H9 (cell line): ENCODE results near the gene NHLRC4. TPM values are rescaled to one million over a fixed set of nuclear protein-coding genes. Genes with fewer than 3 reads are reported as not detected.

Experiments used
- DNase-seq: peaks from one replicate; pipeline ENCODE4 v3.0.0-alpha.2; 2017
- H2AFZ ChIP-seq: one replicate; pipeline ENCODE4 v1.6.1; 2013; ENCODE audit warnings: mild to moderate bottlenecking, low read length, control low read depth, moderate library complexity
- H2AK5ac ChIP-seq: 2 replicates; pipeline ENCODE4 v1.6.1; 2013; ENCODE audit warnings: low read length, control low read depth, mixed read lengths; ENCODE audit not compliant: insufficient read length
- H2BK120ac ChIP-seq: one replicate; pipeline ENCODE4 v1.6.1; 2013; ENCODE audit warnings: low read depth, mild to moderate bottlenecking, low read length, control low read depth, inconsistent platforms; ENCODE audit not compliant: poor library complexity, severe bottlenecking
- H2BK12ac ChIP-seq: 2 replicates; pipeline ENCODE4 v1.6.1; 2013; ENCODE audit warnings: low read length, control low read depth, mixed read lengths, low read depth; ENCODE audit not compliant: insufficient read length
- H2BK15ac ChIP-seq: 2 replicates; pipeline ENCODE4 v1.6.1; 2013; ENCODE audit warnings: low read depth, low read length, control low read depth
- H2BK20ac ChIP-seq: one replicate; pipeline ENCODE4 v1.6.1; 2013; ENCODE audit warnings: low read depth, mild to moderate bottlenecking, low read length, control low read depth, inconsistent platforms; ENCODE audit not compliant: poor library complexity, severe bottlenecking
- H2BK5ac ChIP-seq: 2 replicates; pipeline ENCODE4 v1.6.1; 2013; ENCODE audit warnings: low read length, control low read depth, mixed read lengths; ENCODE audit not compliant: insufficient read length
- H3K14ac ChIP-seq: 2 replicates; pipeline ENCODE4 v1.6.1; 2013; ENCODE audit warnings: low read length, control low read depth; ENCODE audit not compliant: insufficient read depth
- H3K18ac ChIP-seq: 2 replicates; pipeline ENCODE4 v1.6.1; 2013; ENCODE audit warnings: low read depth, mild to moderate bottlenecking, mixed read lengths, low read length, control low read depth; ENCODE audit not compliant: insufficient read length
- H3K23ac ChIP-seq: 2 replicates; pipeline ENCODE4 v1.6.1; 2013; ENCODE audit warnings: low read length, control low read depth, mixed read lengths, low read depth; ENCODE audit not compliant: insufficient read length
- H3K23me2 ChIP-seq: 2 replicates; pipeline ENCODE4 v1.6.1; 2013; ENCODE audit warnings: low read depth, mild to moderate bottlenecking, mixed read lengths, low read length, control low read depth; ENCODE audit not compliant: insufficient read length, poor library complexity, severe bottlenecking
- H3K27ac ChIP-seq: 2 replicates; pipeline ENCODE4 v1.5.1; 2013; ENCODE audit warnings: low read length, control low read depth, mixed read lengths, low read depth; ENCODE audit not compliant: insufficient read length
- H3K27me3 ChIP-seq: 2 replicates; pipeline ENCODE4 v1.6.1; 2013; ENCODE audit warnings: low read length, control low read depth, inconsistent platforms; ENCODE audit not compliant: insufficient read depth
- H3K4ac ChIP-seq: 2 replicates; pipeline ENCODE4 v1.6.1; 2013; ENCODE audit warnings: low read depth, mild to moderate bottlenecking, control low read depth, inconsistent platforms, low read length, moderate library complexity
- H3K4me1 ChIP-seq: 2 replicates; pipeline ENCODE4 v1.6.1; 2013; ENCODE audit warnings: low read length, control low read depth, inconsistent platforms; ENCODE audit not compliant: insufficient read depth
- H3K4me2 ChIP-seq: 2 replicates; pipeline ENCODE4 v1.6.1; 2013; ENCODE audit warnings: low read length, control low read depth, mixed read lengths; ENCODE audit not compliant: insufficient read length, insufficient read depth
- H3K56ac ChIP-seq: 2 replicates; pipeline ENCODE4 v1.6.1; 2013; ENCODE audit warnings: low read depth, mild to moderate bottlenecking, mixed read lengths, low read length, control low read depth; ENCODE audit not compliant: insufficient read length
- H3K79me1 ChIP-seq: 2 replicates; pipeline ENCODE4 v1.6.1; 2013; ENCODE audit warnings: low read depth, mild to moderate bottlenecking, moderate library complexity, low read length, control low read depth, inconsistent platforms; ENCODE audit not compliant: insufficient read depth, poor library complexity, severe bottlenecking
- H3K79me2 ChIP-seq: 2 replicates; pipeline ENCODE4 v1.6.1; 2013; ENCODE audit warnings: low read length, control low read depth, inconsistent platforms; ENCODE audit not compliant: insufficient read depth
- H3K9ac ChIP-seq: 2 replicates; pipeline ENCODE4 v1.6.1; 2013; ENCODE audit warnings: low read length, control low read depth, mixed read lengths; ENCODE audit not compliant: insufficient read length; ENCODE audit errors: extremely low read depth
- H3K9me3 ChIP-seq: one replicate; pipeline ENCODE4 v1.6.1; 2013; ENCODE audit warnings: low read depth, low read length, inconsistent platforms; ENCODE audit not compliant: control insufficient read depth
- H3T11ph ChIP-seq: one replicate; pipeline ENCODE4 v1.6.1; 2013; ENCODE audit warnings: mild to moderate bottlenecking, low read length, control low read depth, inconsistent platforms
- H4K20me1 ChIP-seq: one replicate; pipeline ENCODE4 v1.6.1; 2013; ENCODE audit not compliant: control insufficient read depth, insufficient read length, insufficient read depth
- H4K5ac ChIP-seq: 2 replicates; pipeline ENCODE4 v1.6.1; 2013; ENCODE audit warnings: low read depth, mild to moderate bottlenecking, mixed read lengths, low read length, control low read depth; ENCODE audit not compliant: insufficient read length
- H4K8ac ChIP-seq: replicated peaks from 2 replicates; pipeline ENCODE4 v1.6.1; 2013; ENCODE audit warnings: low read length, control low read depth, mixed read lengths, low read depth; ENCODE audit not compliant: insufficient read length
- H4K91ac ChIP-seq: 2 replicates; pipeline ENCODE4 v1.6.1; 2013; ENCODE audit warnings: low read depth, mild to moderate bottlenecking, moderate library complexity, mixed read lengths, low read length, control low read depth; ENCODE audit not compliant: insufficient read length
- H3K27ac Mint-ChIP-seq, 3 experiments: 2 replicates in 2 of 3; 3 replicates in 1 of 3; pipeline ENCODE4 v1.8.0; 2020 to 2021; ENCODE audit warnings: mixed read lengths in 3 of 3, mild to moderate bottlenecking in 1 of 3, moderate library complexity in 1 of 3
- H3K27me3 Mint-ChIP-seq: 2 replicates; pipeline ENCODE4 v1.8.0; 2021; ENCODE audit warnings: low read depth, mild to moderate bottlenecking, moderate library complexity, mixed read lengths
- H3K36me3 Mint-ChIP-seq, 3 experiments: 2 replicates in 2 of 3; 3 replicates in 1 of 3; pipeline ENCODE4 v1.8.0; 2020 to 2021; ENCODE audit warnings: low read depth in 3 of 3, mixed read lengths in 3 of 3; ENCODE audit not compliant: insufficient read depth in 1 of 3
- H3K4me1 Mint-ChIP-seq, 2 experiments: 2 replicates each; pipeline ENCODE4 v1.8.0; 2020; ENCODE audit warnings: mixed read lengths in 2 of 2
- H3K4me3 Mint-ChIP-seq, 2 experiments: 2 replicates in 1 of 2; 3 replicates in 1 of 2; pipeline ENCODE4 v1.8.0; 2020 to 2021; ENCODE audit warnings: mild to moderate bottlenecking in 2 of 2, mixed read lengths in 2 of 2, moderate library complexity in 1 of 2
- H3K9me3 Mint-ChIP-seq, 2 experiments: 2 replicates in 1 of 2; 3 replicates in 1 of 2; pipeline ENCODE4 v1.8.0; 2020; ENCODE audit warnings: mild to moderate bottlenecking in 2 of 2, mixed read lengths in 2 of 2, moderate library complexity in 1 of 2
- WGBS: extraction: QIAGEN DNeasy Blood & Tissue Kit; methylation state at CpG from one replicate; pipeline ENCODE4 v1.1.7; 2013; ENCODE audit warnings: missing lambda C conversion rate, low lambda C conversion rate, mixed read lengths; ENCODE audit not compliant: insufficient read length; ENCODE audit errors: extremely low coverage; 5-methylcytosine and 5-hydroxymethylcytosine counted together
- total RNA-seq: library from RNA; stranded (reverse); gene quantifications from 2 replicates; pipeline ENCODE4 v1.2.1, GENCODE V29; 2021
- TF ChIP-seq, protein P1 (sequence below): fragments of 200-600 bp; sonication (generic); conservative IDR thresholded peaks from 3 replicates; pipeline ENCODE4 v1.8.0; 2021; ENCODE audit warnings: antibody characterized with exemption, mild to moderate bottlenecking

NHLRC4 gene
- total RNA-seq, 1 experiment from 2014 or later, result 0.42 TPM

DNA sequence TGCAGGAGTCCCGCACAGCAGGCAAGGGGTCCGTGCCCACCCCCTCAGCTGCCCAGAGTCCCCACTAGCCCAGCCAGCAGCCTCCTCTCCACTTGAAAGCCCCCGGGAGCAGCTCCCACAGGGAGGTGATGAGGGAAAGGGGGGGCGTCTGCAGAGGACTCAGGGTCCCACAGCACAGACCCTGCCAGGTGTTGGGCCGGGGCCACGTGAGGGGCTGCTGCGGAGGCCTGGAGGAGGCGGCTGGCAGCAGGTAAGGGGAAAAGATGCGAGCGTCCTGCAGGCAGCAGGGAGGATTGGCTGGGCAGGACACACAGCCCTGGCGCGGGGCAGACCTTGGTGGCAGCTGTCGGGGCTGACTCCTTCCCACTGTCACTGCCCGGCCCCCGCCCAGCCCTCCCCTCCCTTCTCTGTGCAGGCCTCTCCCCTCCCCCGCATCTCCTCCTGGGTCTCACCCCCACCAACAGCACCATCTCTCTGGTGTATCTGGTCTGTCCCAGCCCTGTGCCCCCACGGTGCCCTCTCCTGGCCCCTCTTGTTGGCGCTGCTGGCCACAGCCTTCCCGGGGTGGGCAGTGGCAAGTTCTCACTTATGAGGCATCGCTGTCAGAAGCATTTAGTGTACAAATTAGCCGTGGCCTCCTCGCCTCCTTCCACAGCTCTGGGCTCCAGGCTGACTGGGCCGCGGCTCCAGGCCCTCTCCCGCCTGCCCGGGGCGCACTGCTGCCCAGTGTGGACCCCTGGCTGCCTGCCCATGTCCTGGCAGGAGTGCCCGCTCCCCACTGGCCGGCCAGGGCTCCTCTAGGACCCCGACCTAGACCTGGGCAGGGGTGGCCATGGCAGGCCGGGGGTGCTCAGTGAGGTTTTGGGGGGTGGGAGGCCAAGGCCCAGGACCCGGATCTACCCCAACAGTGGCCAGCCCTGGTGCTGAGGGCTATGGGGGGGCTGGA lies 11.0 kb upstream of the NHLRC4 start:
- no peaks in the 10 kb centered on the region for H3K4me1 Mint-ChIP-seq
- no peak overlapping the region for H3K18ac ChIP-seq
- peaks cover 0 to 6% (median 2%) of the 10 kb centered on the region in 3 experiments; a peak in 3 of 7 replicates for H3K36me3 Mint-ChIP-seq

More for the DNA sequence above, 11.0 kb upstream of the NHLRC4 start:
- no peak overlapping the region for H3K4ac ChIP-seq
- no peak overlapping the region for H3K27ac Mint-ChIP-seq
- no peak overlapping the region for H2BK12ac ChIP-seq
- H4K8ac ChIP-seq, result no peak overlapping the region
- H3K14ac ChIP-seq, result no peak overlapping the region
- H2BK15ac ChIP-seq, result no peak overlapping the region; the same call in 1 of the 2 replicates
- H2BK5ac ChIP-seq, result no peak overlapping the region
- no peak overlapping the region for H3K4me2 ChIP-seq
- no peaks in the 10 kb centered on the region for H3K9me3 ChIP-seq
- WGBS, result no CpG with 5 or more reads among the region's 32 CpGs
- no peak overlapping the region for H2BK120ac ChIP-seq
- H3K56ac ChIP-seq, result no peak overlapping the region
- no peak overlapping the region for H2AK5ac ChIP-seq
- H4K91ac ChIP-seq, result no peak overlapping the region
- H3K27me3 Mint-ChIP-seq, result peaks cover 21% of the 10 kb centered on the region
- H3K23me2 ChIP-seq, result no peaks in the 10 kb centered on the region
- no peaks in the 10 kb centered on the region for H4K20me1 ChIP-seq
- no peaks in the 10 kb centered on the region for H3K79me2 ChIP-seq
- no peak overlapping the region for H2AFZ ChIP-seq
- H3K27me3 ChIP-seq, result peaks cover 2% of the 10 kb centered on the region; the same call in 1 of the 2 replicates
- H3K9ac ChIP-seq, result no peak overlapping the region
- DNase-seq, result no peak
- H3K23ac ChIP-seq, result no peak overlapping the region
- no peak overlapping the region for H3T11ph ChIP-seq
- no peak overlapping the region for H3K27ac ChIP-seq
- no peaks in the 10 kb centered on the region for H3K9me3 Mint-ChIP-seq
- no peak overlapping the region for H2BK20ac ChIP-seq
- H3K79me1 ChIP-seq, result no peaks in the 10 kb centered on the region
- TF ChIP-seq, protein P1, sequence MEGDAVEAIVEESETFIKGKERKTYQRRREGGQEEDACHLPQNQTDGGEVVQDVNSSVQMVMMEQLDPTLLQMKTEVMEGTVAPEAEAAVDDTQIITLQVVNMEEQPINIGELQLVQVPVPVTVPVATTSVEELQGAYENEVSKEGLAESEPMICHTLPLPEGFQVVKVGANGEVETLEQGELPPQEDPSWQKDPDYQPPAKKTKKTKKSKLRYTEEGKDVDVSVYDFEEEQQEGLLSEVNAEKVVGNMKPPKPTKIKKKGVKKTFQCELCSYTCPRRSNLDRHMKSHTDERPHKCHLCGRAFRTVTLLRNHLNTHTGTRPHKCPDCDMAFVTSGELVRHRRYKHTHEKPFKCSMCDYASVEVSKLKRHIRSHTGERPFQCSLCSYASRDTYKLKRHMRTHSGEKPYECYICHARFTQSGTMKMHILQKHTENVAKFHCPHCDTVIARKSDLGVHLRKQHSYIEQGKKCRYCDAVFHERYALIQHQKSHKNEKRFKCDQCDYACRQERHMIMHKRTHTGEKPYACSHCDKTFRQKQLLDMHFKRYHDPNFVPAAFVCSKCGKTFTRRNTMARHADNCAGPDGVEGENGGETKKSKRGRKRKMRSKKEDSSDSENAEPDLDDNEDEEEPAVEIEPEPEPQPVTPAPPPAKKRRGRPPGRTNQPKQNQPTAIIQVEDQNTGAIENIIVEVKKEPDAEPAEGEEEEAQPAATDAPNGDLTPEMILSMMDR, result no peak
- H3K4me1 ChIP-seq, result no peaks in the 10 kb centered on the region
- H3K4me3 Mint-ChIP-seq, result no peak overlapping the region
- H4K5ac ChIP-seq, result no peak overlapping the region
